Measurements from ENCODE around the gene LMNA. TPM values are rescaled to one million over a fixed set of nuclear protein-coding genes. Genes with fewer than 3 reads are reported as not detected.
"Not testable (repeated sequence)": the region's sequence is repeated elsewhere in the genome, so short reads cannot be mapped to it uniquely, and the experiment has no call there.

The LMNA gene
- total RNA-seq (2014; rRNA removed; shearing (Covaris generic)): 257 and 363 TPM in 2 replicates

- DNase-seq (ENCODE audit: low spot score): peak; percentile 96
These were observed at the start of gene LMNA for GRCh38 chr1:156114101-156114918. TSS of gene LMNA (plus strand) at chr1:156114711. CDS start at chr1:156114919, 208 bp downstream.

GRCh38 chr1:156065212-156065611 lies 49.3 kb upstream of the LMNA start:
- DNase-seq (ENCODE audit: low spot score): no peak

GRCh38 chr1:156065871-156066270 lies 48.6 kb upstream of the LMNA start:
- no peak for DNase-seq (ENCODE audit: low spot score)

GRCh38 chr1:156067262-156067661 lies 47.2 kb upstream of the LMNA start:
- DNase-seq (ENCODE audit: low spot score): no peak

- DNase-seq (ENCODE audit: low spot score): no peak
These were observed 44.7 kb upstream of the LMNA start for GRCh38 chr1:156069490-156070455.

GRCh38 chr1:156070548-156070947 lies 44.0 kb upstream of the LMNA start:
- DNase-seq (ENCODE audit: low spot score): no peak

GRCh38 chr1:156071332-156071816 lies 43.1 kb upstream of the LMNA start:
- not testable (repeated sequence) for DNase-seq (ENCODE audit: low spot score)

GRCh38 chr1:156072251-156072650 lies 42.3 kb upstream of the LMNA start:
- DNase-seq (ENCODE audit: low spot score): no peak

- no peak for DNase-seq (ENCODE audit: low spot score)
These were observed 41.3 kb upstream of the LMNA start for GRCh38 chr1:156073110-156073687.

GRCh38 chr1:156073740-156074139 lies 40.8 kb upstream of the LMNA start:
- no peak for DNase-seq (ENCODE audit: low spot score)

GRCh38 chr1:156074661-156075060 lies 39.9 kb upstream of the LMNA start:
- DNase-seq (ENCODE audit: low spot score): no peak

GRCh38 chr1:156075162-156075561 lies 39.3 kb upstream of the LMNA start:
- DNase-seq (ENCODE audit: low spot score): no peak

- DNase-seq (ENCODE audit: low spot score): no peak
These were observed 38.7 kb upstream of the LMNA start for GRCh38 chr1:156075775-156076204.

- DNase-seq (ENCODE audit: low spot score): no peak
These were observed 37.7 kb upstream of the LMNA start for GRCh38 chr1:156076609-156077429.

GRCh38 chr1:156077430-156077760 lies 37.1 kb upstream of the LMNA start:
- no peak for DNase-seq (ENCODE audit: low spot score)

GRCh38 chr1:156078728-156079127 lies 35.8 kb upstream of the LMNA start:
- no peak for DNase-seq (ENCODE audit: low spot score)

GRCh38 chr1:156079762-156080161 lies 34.7 kb upstream of the LMNA start:
- no peak for DNase-seq (ENCODE audit: low spot score)

- no peak for DNase-seq (ENCODE audit: low spot score)
These were observed 34.2 kb upstream of the LMNA start for GRCh38 chr1:156080241-156080862.

- DNase-seq (ENCODE audit: low spot score): no peak
These were observed 33.7 kb upstream of the LMNA start for GRCh38 chr1:156080863-156081179.

- DNase-seq (ENCODE audit: low spot score): no peak
These were observed 33.2 kb upstream of the LMNA start for GRCh38 chr1:156081180-156081916.
